SK-N-SH treated with all-trans-retinoic acid at 6 μM for 48 hours (cell line): Measurements from ENCODE around the gene ST6GALNAC3.

Experiments used
- ATAC-seq: fragments of 200-7000 bp; cut with Tn5 transposase; 3 replicates; pipeline ENCODE4 v1.9.1; 2020; ENCODE audit warnings: mild to moderate bottlenecking, moderate library complexity
- ARNTL ChIP-seq: fragments of 450-650 bp; formaldehyde crosslinking; IDR thresholded peaks from 2 replicates; pipeline ENCODE4 v1.5.0; 2020; ENCODE audit warnings: low read depth, mild to moderate bottlenecking, moderate library complexity, borderline replicate concordance
- BACH2 ChIP-seq: fragments of 250-450 bp; sonication (Bioruptor Pico); IDR thresholded peaks from 2 replicates; pipeline ENCODE4 v1.9.0; 2021; ENCODE audit warnings: mild to moderate bottlenecking, borderline replicate concordance
- CSRNP3 ChIP-seq: fragments of 250-450 bp; sonication (Bioruptor Pico); IDR thresholded peaks from 2 replicates; pipeline ENCODE4 v1.5.1; 2021; ENCODE audit warnings: mild to moderate bottlenecking, moderate library complexity
- GLIS3 ChIP-seq: fragments of 250-450 bp; sonication (Bioruptor Pico); IDR thresholded peaks from 2 replicates; pipeline ENCODE4 v1.5.0; 2020; ENCODE audit warnings: mild to moderate bottlenecking, moderate library complexity
- ISL1 ChIP-seq: fragments of 250-450 bp; sonication (Bioruptor Pico); IDR thresholded peaks from 2 replicates; pipeline ENCODE4 v2.1.2; 2022; ENCODE audit warnings: mild to moderate bottlenecking, moderate library complexity
- OSR1 ChIP-seq: fragments of 250-450 bp; sonication (Bioruptor Pico); IDR thresholded peaks from 2 replicates; pipeline ENCODE4 v1.8.0; 2022; ENCODE audit warnings: moderate library complexity, mild to moderate bottlenecking, inconsistent platforms
- PATZ1 ChIP-seq: fragments of 250-450 bp; sonication (Bioruptor Pico); IDR thresholded peaks from 2 replicates; pipeline ENCODE4 v1.8.0; 2020; ENCODE audit warnings: mild to moderate bottlenecking, moderate library complexity, borderline replicate concordance
- PPARA ChIP-seq: fragments of 250-450 bp; sonication (Bioruptor Pico); IDR thresholded peaks from 2 replicates; pipeline ENCODE4 v1.5.0; 2020; ENCODE audit warnings: mild to moderate bottlenecking, borderline replicate concordance
- RARB ChIP-seq: fragments of 250-450 bp; sonication (Bioruptor Pico); IDR thresholded peaks from 2 replicates; pipeline ENCODE4 v1.8.0; 2021; ENCODE audit warnings: mild to moderate bottlenecking, moderate library complexity
- SNAI2 ChIP-seq: fragments of 250-450 bp; sonication (Bioruptor Pico); IDR thresholded peaks from 2 replicates; pipeline ENCODE4 v1.5.0; 2020; ENCODE audit warnings: mild to moderate bottlenecking, moderate library complexity
- TCF4 ChIP-seq: fragments of 250-450 bp; sonication (Bioruptor Pico); IDR thresholded peaks from 2 replicates; pipeline ENCODE4 v1.8.0; 2021; ENCODE audit warnings: mild to moderate bottlenecking, moderate library complexity, borderline replicate concordance
- TOX ChIP-seq: fragments of 250-450 bp; sonication (Bioruptor Pico); IDR thresholded peaks from 2 replicates; pipeline ENCODE4 v1.8.0; 2021; ENCODE audit warnings: mild to moderate bottlenecking, moderate library complexity, borderline replicate concordance
- ZFP3 ChIP-seq: fragments of 250-450 bp; sonication (Bioruptor Pico); IDR thresholded peaks from 2 replicates; pipeline ENCODE4 v1.5.0; 2020; ENCODE audit warnings: mild to moderate bottlenecking, moderate library complexity
- ZFP30 ChIP-seq: fragments of 450-650 bp; formaldehyde crosslinking; IDR thresholded peaks from 2 replicates; pipeline ENCODE4 v1.5.0; 2022; ENCODE audit warnings: mild to moderate bottlenecking, moderate library complexity
- ZNF565 ChIP-seq: fragments of 450-650 bp; formaldehyde crosslinking; conservative IDR thresholded peaks from 2 replicates; pipeline ENCODE4 v1.5.0; 2020; ENCODE audit warnings: low read depth, mild to moderate bottlenecking, moderate library complexity
- ZNF70 ChIP-seq: fragments of 450-650 bp; formaldehyde crosslinking; IDR thresholded peaks from 2 replicates; pipeline ENCODE4 v1.5.0; 2020; ENCODE audit warnings: mild to moderate bottlenecking, moderate library complexity
- ZNF8 ChIP-seq: fragments of 450-650 bp; formaldehyde crosslinking; IDR thresholded peaks from 2 replicates; pipeline ENCODE4 v1.5.0; 2020; ENCODE audit warnings: mild to moderate bottlenecking, moderate library complexity
- TF ChIP-seq, protein P1 (sequence below): fragments of 250-450 bp; sonication (Bioruptor Pico); IDR thresholded peaks from 2 replicates; pipeline ENCODE4 v1.5.0; 2020; ENCODE audit warnings: mild to moderate bottlenecking, moderate library complexity
- TF ChIP-seq, protein P2 (sequence below): fragments of 250-450 bp; sonication (Bioruptor Pico); IDR thresholded peaks from 2 replicates; pipeline ENCODE4 v1.5.1; 2020; ENCODE audit warnings: low read depth, mild to moderate bottlenecking, moderate library complexity
- TF ChIP-seq, protein P3 (sequence below): fragments of 250-450 bp; sonication (Bioruptor Pico); IDR thresholded peaks from 2 replicates; pipeline ENCODE4 v1.8.0; 2021; ENCODE audit warnings: low read depth, mild to moderate bottlenecking, moderate library complexity, borderline replicate concordance

ST6GALNAC3 gene

DNA sequence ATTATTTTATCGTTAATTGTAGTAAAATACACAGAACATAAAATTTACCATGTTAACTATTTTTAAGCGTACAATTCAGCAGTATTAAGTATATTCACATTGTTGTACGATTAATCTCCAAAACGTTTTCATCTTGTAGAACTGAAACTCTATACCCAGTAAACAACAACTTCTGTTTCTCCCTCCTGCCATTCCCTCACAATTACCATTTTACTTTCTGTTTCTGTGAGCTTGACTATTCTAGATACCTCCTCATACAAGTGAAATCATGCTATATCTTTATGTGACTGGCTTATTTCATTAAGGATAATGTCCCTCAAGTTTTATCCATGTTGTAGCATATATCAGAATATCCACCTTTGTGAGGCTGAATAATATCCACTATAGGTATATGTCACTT, 156.8 kb downstream of the ST6GALNAC3 start:
- no peak for ATAC-seq
- no peak for TF ChIP-seq TOX (CRISPR knock-in tag)
- TF ChIP-seq, protein P1, sequence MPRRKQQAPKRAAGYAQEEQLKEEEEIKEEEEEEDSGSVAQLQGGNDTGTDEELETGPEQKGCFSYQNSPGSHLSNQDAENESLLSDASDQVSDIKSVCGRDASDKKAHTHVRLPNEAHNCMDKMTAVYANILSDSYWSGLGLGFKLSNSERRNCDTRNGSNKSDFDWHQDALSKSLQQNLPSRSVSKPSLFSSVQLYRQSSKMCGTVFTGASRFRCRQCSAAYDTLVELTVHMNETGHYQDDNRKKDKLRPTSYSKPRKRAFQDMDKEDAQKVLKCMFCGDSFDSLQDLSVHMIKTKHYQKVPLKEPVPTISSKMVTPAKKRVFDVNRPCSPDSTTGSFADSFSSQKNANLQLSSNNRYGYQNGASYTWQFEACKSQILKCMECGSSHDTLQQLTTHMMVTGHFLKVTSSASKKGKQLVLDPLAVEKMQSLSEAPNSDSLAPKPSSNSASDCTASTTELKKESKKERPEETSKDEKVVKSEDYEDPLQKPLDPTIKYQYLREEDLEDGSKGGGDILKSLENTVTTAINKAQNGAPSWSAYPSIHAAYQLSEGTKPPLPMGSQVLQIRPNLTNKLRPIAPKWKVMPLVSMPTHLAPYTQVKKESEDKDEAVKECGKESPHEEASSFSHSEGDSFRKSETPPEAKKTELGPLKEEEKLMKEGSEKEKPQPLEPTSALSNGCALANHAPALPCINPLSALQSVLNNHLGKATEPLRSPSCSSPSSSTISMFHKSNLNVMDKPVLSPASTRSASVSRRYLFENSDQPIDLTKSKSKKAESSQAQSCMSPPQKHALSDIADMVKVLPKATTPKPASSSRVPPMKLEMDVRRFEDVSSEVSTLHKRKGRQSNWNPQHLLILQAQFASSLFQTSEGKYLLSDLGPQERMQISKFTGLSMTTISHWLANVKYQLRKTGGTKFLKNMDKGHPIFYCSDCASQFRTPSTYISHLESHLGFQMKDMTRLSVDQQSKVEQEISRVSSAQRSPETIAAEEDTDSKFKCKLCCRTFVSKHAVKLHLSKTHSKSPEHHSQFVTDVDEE (CRISPR knock-in tag) = no peak
- TF ChIP-seq ZNF8 (CRISPR knock-in tag) = no peak
- TF ChIP-seq, protein P2, sequence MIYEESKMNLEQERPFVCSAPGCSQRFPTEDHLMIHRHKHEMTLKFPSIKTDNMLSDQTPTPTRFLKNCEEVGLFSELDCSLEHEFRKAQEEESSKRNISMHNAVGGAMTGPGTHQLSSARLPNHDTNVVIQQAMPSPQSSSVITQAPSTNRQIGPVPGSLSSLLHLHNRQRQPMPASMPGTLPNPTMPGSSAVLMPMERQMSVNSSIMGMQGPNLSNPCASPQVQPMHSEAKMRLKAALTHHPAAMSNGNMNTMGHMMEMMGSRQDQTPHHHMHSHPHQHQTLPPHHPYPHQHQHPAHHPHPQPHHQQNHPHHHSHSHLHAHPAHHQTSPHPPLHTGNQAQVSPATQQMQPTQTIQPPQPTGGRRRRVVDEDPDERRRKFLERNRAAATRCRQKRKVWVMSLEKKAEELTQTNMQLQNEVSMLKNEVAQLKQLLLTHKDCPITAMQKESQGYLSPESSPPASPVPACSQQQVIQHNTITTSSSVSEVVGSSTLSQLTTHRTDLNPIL = no peak
- TF ChIP-seq OSR1 = no peak
- TF ChIP-seq PATZ1 (CRISPR knock-in tag) = no peak
- no peak for TF ChIP-seq TCF4 (CRISPR knock-in tag)
- no peak for TF ChIP-seq BACH2
- TF ChIP-seq ARNTL (CRISPR knock-in tag) = no peak

- no peak for ATAC-seq
- TF ChIP-seq ZNF70 (CRISPR knock-in tag) = no peak
These were observed 158.1 kb downstream of the ST6GALNAC3 start for GRCh38 chr1:76232666-76233065.

DNA sequence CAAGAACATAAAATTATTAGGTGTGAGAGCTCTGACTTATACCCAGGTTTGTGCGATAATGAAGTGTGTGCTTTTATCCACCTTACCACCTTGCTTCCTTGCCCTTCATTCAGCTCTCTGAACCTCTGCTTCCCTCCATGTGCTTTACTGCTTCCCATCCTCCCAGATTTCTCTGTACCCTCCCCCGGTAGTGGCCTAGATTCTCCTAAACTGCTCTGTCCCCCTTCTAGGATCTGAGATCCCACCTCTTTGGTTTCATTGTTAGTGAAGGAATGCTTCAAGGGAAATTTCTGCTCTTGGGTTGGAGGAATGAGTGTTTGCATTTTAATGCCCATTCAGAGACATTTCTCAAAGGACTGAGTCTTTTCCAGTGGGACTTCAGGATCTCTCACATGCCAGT, 159.5 kb downstream of the ST6GALNAC3 start:
- ATAC-seq = no peak
- TF ChIP-seq RARB (CRISPR knock-in tag) (no peak), ZNF70 (CRISPR knock-in tag) (no peak)

GRCh38 chr1:76237211-76237610, 162.7 kb downstream of the ST6GALNAC3 start:
- ATAC-seq = no peak

More at GRCh38 chr1:76237211-76237610, 162.7 kb downstream of the ST6GALNAC3 start:
- TF ChIP-seq CSRNP3 (CRISPR knock-in tag) (no peak), ZNF8 (CRISPR knock-in tag) (no peak), PPARA (CRISPR knock-in tag) (no peak), ISL1 (CRISPR knock-in tag) (no peak), ZNF70 (CRISPR knock-in tag) (no peak), SNAI2 (CRISPR knock-in tag) (no peak), PATZ1 (CRISPR knock-in tag) (no peak), ZNF565 (CRISPR knock-in tag) (no peak), ZFP3 (CRISPR knock-in tag) (no peak), ZFP30 (CRISPR knock-in tag) (no peak), ARNTL (CRISPR knock-in tag) (no peak), GLIS3 (CRISPR knock-in tag) (no peak)
- TF ChIP-seq, protein P2 = no peak
- TF ChIP-seq, protein P3, sequence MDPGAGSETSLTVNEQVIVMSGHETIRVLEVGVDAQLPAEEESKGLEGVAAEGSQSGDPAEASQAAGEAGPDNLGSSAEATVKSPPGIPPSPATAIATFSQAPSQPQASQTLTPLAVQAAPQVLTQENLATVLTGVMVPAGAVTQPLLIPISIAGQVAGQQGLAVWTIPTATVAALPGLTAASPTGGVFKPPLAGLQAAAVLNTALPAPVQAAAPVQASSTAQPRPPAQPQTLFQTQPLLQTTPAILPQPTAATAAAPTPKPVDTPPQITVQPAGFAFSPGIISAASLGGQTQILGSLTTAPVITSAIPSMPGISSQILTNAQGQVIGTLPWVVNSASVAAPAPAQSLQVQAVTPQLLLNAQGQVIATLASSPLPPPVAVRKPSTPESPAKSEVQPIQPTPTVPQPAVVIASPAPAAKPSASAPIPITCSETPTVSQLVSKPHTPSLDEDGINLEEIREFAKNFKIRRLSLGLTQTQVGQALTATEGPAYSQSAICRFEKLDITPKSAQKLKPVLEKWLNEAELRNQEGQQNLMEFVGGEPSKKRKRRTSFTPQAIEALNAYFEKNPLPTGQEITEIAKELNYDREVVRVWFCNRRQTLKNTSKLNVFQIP (CRISPR knock-in tag) = no peak
